Ovary (tissue), 3 donors: ENCODE results near the gene AFG3L2.

ENCODE experiments used
- CTCF ChIP-seq, 3 donors: fragments of 450-650 bp in 2 of 3; fragments of 200-600 bp in 1 of 3; IDR thresholded peaks; one replicate each; pipeline versions ENCODE4 v1.5.1 to v1.8.0; 2016 to 2022; ENCODE audit warnings: antibody characterized with exemption in 3 of 3, mild to moderate bottlenecking in 1 of 3
- EP300 ChIP-seq: sonication (generic); formaldehyde crosslinking; IDR thresholded peaks from one replicate; pipeline ENCODE4 v1.6.1; 2017; ENCODE audit warnings: antibody characterized with exemption
- donor health status: DM: no; HTN: no; CAD: no.

GRCh38 chr18:12372406-12372805 lies 4.6 kb downstream of the AFG3L2 start:
- TF ChIP-seq EP300 (no peak), CTCF (IDR thresholded peaks at IDR 0.05) (no peak)
